ENCODE data around the gene FYB2.

Gene FYB2

DNA sequence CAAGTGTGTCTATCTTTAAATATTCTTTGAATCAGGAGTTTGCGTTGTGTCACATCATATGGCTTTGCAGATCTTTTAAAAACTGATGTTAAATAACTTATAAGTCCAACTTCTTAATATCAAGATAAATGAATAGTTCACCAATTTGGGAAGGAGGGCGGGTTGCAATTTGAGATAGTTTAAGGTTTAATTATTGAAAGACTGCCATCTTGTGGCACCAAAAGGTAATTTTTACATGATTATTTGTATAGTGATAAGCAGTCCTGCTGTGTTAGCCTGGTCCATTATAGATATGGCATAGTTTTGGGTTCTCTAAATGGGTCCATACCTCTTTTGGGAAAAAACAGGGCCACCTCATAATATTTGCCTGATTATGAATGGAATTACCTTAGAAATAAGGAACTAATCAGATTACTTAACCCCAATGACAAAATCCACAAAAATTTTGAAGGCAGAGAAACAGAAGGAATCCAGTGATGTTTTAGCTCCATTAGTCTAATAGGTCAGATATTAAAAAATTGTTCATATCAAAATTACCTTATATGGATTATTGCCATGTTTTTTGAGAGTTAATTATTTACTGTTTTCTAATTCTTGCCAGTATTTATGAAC lies 109.8 kb downstream of the FYB2 start:
- peak; percentile 88 for DNase-seq

GRCh38 chr1:56707379-56707778 lies 111.8 kb downstream of the FYB2 start:
- no peak for DNase-seq

DNA sequence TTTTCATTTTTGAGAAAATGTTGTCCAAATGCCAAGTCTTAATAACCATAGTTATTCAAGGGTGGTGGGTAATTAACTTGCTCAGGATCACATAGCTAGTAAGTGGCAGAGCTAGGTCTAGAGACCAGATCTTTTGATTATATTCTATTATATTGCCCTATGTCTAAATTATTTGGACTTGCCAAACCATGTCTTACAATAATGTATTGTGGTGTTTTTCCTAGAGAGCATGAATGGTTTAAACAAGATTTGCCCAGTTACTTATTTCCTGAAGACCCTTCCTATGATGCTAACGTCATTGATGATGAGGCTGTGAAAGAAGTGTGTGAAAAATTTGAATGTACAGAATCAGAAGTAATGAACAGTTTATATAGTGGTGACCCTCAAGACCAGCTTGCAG lies 115.5 kb downstream of the FYB2 start:
- DNase-seq: no peak

GRCh38 chr1:56696663-56697062 lies 122.5 kb downstream of the FYB2 start:
- no peak for DNase-seq

DNA sequence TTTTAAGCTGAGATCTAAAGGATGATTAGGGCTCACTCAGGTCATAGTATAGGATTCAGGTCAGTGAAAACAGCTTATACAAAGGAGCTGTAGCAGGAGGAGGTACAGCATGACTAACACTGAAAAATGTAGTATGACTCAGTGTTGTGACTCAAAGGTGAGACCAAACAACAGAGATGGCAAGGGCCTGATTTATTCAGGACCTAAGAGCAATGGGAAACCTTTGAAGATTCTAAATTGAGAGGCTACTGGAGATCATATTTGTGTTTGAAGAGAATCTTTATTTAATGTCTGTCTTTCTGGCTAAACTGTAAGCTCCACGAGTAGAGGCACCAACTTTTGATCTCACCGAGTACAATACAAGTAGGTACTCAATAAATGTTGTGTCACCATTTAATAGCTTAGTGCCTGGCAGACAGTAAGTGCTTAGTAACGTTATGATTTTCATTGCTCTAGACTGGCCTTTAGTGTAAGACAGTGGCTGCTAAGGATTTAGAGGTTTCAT lies 130.6 kb downstream of the FYB2 start:
- no peak for DNase-seq

GRCh38 chr1:56686169-56686568 lies 133.0 kb downstream of the FYB2 start:
- DNase-seq: no peak

DNA sequence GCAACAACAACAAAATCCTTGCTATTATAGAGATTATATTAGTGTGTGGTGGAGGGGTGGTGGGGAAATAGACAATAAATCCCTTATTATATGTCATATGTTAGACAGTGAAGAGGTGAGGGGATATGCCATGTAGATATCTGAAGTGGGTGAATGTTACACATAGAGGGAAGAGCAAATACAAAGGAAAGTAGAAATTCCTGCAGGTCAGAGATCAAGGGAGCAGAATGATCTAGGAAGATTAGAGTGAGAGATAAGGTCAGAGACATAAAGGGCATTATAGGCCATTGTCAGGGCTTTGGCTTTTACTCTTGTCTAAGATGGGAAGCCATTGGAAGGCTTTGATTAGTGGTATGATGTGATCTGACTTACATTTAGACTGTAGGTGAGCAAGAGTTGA lies 135.6 kb downstream of the FYB2 start:
- no peak for DNase-seq

DNA sequence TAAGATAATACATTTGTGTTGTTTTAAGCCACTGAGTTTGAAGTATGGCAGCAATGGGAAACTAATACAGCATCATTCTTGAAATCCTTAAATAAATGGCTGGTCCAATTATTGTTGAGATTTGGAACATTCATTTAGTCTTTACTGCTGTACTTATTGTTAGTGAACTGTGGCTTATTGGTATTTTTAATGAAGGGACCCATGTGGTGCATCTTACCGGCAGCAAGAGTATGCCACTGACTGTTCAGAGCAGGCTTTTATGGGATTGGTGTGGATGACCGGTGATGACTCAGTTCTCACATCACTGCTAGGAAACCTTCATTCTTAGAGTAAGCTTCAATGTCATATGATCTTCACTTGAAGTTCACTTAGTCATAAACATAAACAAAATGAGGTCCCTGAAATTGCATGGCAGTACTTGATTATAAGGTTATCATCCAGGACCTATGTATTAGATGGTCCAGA lies 142.6 kb downstream of the FYB2 start:
- no peak for DNase-seq

DNA sequence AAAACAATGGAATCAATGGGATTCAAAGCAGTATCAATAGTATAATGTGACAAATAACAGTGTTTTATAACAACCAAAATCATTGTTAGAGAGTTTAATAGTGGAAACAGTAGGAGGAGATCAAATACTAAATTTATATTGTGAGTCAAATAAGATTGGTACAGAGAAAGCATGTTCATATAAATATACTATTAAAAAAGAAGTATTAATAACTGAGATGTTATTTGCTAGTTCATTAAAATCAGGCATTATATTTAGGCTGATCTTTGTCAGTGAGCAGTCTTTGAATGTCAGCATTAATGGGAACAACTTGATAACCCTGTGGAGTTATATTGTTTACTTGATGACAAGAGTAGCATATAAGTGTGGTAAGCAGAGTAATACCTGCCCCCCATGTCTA lies 143.4 kb downstream of the FYB2 start:
- DNase-seq: no peak

DNA sequence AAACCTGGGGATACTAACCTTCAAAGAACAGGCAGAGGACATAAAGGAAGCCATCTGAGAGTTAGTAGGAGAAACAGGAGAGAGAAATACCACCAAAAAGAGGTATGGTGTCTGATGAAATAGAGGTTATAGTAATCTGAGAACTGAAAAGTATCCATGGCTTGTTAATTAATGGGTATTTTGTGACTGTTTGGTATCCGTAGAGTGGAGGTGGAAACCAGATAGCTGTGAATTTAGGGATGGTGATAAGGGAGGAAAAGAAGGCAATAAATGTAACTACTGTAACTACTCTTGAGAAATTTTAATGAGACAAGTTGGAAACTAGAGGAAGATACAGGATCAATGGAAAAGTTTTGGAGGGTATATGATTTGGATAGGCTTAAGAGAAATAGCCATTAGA lies 146.6 kb downstream of the FYB2 start:
- no peak for DNase-seq

- no peak for DNase-seq
Measured at GRCh38 chr1:56671542-56671941, 147.7 kb downstream of the FYB2 start.

GRCh38 chr1:56671085-56671484 lies 148.1 kb downstream of the FYB2 start:
- no peak for DNase-seq

DNA sequence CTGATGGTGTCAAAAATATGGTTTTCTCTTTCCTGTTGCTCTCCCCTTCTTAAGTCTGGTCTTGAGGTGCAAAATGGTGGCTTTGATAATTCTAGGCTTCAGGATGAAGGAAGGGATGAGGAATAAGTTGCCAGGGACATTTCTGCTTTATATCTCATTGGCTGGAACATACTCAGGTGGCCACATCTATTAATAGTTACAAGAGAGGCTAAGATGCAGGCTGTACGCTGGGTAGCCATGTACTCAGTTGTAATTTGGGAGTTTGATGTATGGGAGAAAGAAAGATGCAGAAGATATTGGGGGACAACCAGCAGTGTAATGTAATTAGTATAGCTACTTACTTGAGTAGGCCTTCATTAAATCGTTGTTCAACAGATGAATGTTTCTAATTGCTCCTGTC lies 148.9 kb downstream of the FYB2 start:
- DNase-seq: no peak
